HG02678 (cell line): ENCODE data around the gene UBAC2.
"Not testable (repeated sequence)": the region's sequence is repeated elsewhere in the genome, so short reads cannot be mapped to it uniquely, and the experiment has no call there.

ENCODE experiments used
- ATAC-seq: cut with Tn5 transposase; IDR thresholded peaks from one replicate; pipeline ENCODE4 v1.9.1; 2021; ENCODE audit warnings: mild to moderate bottlenecking, moderate library complexity; ENCODE audit not compliant: unreplicated experiment

UBAC2 gene

GRCh38 chr13:99182439-99182838 is 18.2 kb upstream of the UBAC2 start:
- no peak for ATAC-seq

- ATAC-seq = no peak
Observed at GRCh38 chr13:99185606-99186005, 15.0 kb upstream of the UBAC2 start.

DNA sequence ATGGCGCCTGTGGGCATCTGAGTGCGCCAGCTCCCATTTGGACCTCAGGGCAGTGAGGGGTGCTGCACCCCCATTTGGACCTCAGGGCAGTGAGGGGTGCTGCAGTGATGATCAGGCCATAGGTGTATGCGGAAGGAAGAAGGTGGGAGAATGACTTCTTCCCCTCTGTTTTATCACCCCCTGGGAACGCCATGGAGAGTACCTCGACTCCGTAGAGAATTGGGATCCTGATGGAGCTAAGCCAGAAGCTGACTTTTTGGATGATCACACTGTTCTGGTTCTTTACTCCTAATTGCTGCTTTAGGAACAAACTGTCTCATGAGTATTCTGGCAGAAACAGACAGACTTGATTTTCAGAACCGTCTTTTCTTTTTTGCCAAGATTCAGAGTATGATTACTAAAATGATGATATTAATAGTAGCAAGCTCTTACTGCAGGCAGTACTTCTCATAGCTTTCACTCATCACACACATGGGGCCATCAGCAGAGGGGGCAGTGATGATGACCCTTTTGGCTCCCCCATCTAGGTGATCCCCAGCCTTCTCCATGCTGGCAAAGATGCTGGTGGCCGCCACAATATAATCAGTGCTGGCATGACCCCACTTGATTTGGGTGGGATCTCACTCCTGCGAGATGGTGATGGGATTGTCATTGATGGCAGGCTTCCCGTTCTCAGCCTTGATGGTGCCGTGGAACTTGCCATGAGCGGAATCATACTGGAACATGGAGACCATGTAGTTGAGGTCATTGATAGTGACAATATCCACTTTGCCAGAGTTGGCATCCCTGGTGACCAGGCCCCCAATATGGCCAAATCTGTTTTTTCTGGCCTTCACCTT is 10.3 kb upstream of the UBAC2 start:
- ATAC-seq = no peak

DNA sequence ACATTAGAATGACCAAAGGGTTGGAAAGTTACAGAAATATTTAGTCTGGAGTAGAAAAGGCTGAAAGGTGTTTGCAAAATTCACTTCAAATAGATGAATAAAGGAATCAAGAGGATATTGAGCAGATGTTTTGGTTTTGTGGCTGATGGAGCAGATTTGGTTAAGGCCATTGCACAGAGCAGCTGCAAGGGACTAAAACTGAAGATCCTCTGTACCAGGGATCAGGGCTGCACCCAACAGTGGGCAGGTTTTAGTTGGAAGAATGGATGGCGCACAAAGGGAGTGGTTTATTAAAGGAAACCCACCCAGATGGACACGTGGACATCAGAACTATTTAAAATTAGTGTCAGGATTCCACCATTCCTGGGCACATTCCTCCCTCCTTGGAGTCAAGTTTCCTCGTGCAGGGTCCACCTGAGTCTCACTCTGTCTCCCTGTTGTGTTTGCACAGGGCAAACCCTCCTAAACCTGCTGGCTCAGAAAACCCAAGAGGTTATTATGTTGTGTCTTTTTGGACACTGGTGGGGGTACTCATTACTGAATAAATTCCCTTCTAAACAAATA is 9.2 kb upstream of the UBAC2 start:
- ATAC-seq = no peak

- no peak for ATAC-seq
Observed at GRCh38 chr13:99191900-99192399, 8.7 kb upstream of the UBAC2 start.

GRCh38 chr13:99192480-99192879 is 8.2 kb upstream of the UBAC2 start:
- no peak for ATAC-seq

- no peak for ATAC-seq
Observed at GRCh38 chr13:99193152-99193551, 7.5 kb upstream of the UBAC2 start.

GRCh38 chr13:99196466-99197116 is 4.1 kb upstream of the UBAC2 start:
- ATAC-seq = no peak

DNA sequence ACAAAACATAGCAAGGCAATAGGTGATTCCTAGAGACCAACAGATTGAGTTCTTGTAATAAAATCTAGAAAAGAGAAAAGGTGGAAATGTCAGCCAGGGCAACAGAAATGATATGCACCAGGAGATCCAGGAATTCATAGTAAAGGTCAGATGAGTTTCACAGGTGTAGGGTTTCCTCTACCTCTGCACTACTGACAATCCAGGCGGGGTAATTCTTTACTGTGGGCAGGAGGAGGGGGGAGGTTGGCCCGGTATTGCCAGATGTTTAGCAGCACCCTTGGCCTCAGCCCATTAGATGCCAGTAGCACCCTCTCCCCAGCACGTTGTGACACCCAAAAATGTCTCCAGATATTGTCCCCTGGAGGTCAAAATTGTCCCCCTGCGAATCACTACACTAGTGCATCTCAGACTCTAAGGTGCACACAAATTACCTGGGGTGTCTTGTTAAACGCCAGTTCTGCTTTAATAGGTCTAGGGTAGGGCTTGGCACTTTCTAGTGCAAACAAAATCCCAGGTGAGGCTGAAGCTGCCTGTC is 3.5 kb upstream of the UBAC2 start:
- ATAC-seq = no peak

- peak; percentile 2 for ATAC-seq
Observed at GRCh38 chr13:99199541-99200431, 868 bp upstream of the UBAC2 start.

- ATAC-seq = no peak
Observed at GRCh38 chr13:99203601-99204579, 3.2 kb downstream of the UBAC2 start.

GRCh38 chr13:99205621-99206220 is 5.1 kb downstream of the UBAC2 start:
- ATAC-seq = no peak

DNA sequence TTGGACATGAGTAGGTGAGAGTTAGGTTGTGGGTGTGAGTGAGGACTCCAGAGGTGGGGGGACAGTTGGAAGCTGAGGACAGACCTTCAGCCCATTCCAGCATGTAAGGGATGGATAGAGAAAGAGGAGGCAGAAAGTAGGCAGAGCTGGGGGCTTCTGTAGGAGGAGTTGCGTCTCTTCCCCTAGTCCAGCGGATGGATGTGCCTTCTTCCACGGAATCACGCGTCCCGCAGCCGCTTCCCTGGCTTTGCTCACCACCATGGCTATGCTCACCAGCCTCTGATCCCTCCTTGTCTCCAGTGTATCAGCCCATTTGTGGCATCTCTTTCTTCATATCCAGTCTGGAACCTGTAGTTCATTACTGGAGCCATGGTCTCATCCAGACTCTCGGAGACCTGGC is 5.6 kb downstream of the UBAC2 start:
- no peak for ATAC-seq

GRCh38 chr13:99206873-99207272 is 6.2 kb downstream of the UBAC2 start:
- no peak for ATAC-seq

GRCh38 chr13:99207511-99207910 is 6.9 kb downstream of the UBAC2 start:
- no peak for ATAC-seq

GRCh38 chr13:99208185-99208584 is 7.5 kb downstream of the UBAC2 start:
- ATAC-seq = no peak

DNA sequence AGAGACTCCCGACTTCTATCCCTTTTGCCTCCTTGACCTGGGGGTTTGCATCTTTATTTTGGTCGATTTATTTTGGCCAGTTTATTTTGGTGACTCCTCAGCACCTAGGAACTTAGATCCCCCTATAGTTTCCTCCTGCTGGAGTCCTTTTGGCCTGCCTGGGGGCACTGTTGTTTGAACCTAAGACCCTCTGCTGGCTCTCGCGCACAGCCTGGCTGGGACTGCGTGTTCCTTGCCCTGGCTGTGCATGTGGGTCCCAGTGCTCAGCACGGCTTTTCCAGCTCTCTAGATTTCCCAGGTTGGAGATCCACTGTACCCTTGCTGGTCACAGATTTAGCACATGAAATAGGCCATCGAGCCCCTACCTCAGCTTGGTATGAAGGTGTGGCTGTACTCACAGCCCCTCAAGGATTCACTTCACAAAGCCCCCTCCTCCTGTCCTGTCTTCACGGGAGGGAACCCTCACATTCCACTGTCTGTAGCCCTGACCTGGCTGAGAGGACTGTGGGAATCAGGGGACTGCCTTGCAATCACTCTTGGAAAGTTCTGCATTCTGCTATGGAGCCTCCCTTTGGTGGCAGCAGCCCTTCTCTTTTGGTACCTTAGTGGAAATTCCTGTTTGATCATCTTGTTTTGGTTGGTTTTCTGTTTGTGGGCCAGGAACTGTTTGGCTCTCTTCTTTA is 8.3 kb downstream of the UBAC2 start:
- ATAC-seq = no peak

DNA sequence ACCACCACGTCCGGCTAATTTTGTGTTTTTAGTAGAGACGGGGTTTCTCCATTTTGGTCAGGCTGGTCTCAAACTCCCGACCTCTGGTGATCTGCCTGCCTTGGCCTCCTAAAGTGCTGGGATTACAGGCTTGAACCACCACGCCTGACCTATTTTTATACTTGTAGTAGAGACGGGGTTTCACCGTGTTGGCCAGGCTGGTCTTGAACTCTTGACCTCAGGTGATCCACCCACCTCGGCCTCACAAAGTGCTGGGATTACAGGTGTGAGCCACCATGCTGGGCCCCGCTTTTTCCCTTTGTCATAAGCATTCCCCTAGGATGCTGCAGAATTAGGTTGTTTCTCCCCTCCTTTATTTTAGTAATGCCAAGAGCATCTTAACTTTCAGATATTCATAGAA is 10.0 kb downstream of the UBAC2 start:
- ATAC-seq = not testable (repeated sequence)
